Rectal smooth muscle tissue (tissue), 1 donor: ENCODE measurements around the gene MT1X.

Experiments used
- H3K27ac ChIP-seq: one replicate; pipeline ENCODE4 v1.7.0; 2013; ENCODE audit warnings: low read depth, low read length, inconsistent platforms
- H3K27me3 ChIP-seq: one replicate; pipeline ENCODE4 v1.7.0; 2013; ENCODE audit warnings: low read length; ENCODE audit not compliant: control insufficient read depth, insufficient read depth
- H3K36me3 ChIP-seq: one replicate; pipeline ENCODE4 v1.7.0; 2013; ENCODE audit warnings: low read length; ENCODE audit not compliant: control insufficient read depth, insufficient read depth
- H3K4me1 ChIP-seq: one replicate; pipeline ENCODE4 v1.7.0; 2013; ENCODE audit warnings: low read length; ENCODE audit not compliant: control insufficient read depth, insufficient read depth
- H3K4me3 ChIP-seq: one replicate; pipeline ENCODE4 v1.7.0; 2013; ENCODE audit warnings: low read length
- H3K9ac ChIP-seq: one replicate; pipeline ENCODE4 v1.7.0; 2013; ENCODE audit warnings: low read length

The MT1X gene

GRCh38 chr16:56643833-56644232, 38.4 kb upstream of the MT1X start:
- Histone ChIP-seq H3K27me3 (peaks cover 8% of the 10 kb centered on the region), H3K4me3 (peak overlapping the region; percentile 48), H3K36me3 (no peaks in the 10 kb centered on the region), H3K27ac (no peak overlapping the region), H3K9ac (no peak overlapping the region), H3K4me1 (no peaks in the 10 kb centered on the region)

GRCh38 chr16:56645311-56645710, 37.0 kb upstream of the MT1X start:
- H3K27me3 ChIP-seq: no peaks in the 10 kb centered on the region
- no peak overlapping the region for H3K4me3 ChIP-seq
- H3K4me1 ChIP-seq: no peaks in the 10 kb centered on the region
- no peak overlapping the region for H3K27ac ChIP-seq
- H3K9ac ChIP-seq: no peak overlapping the region
- H3K36me3 ChIP-seq: no peaks in the 10 kb centered on the region

GRCh38 chr16:56645838-56646237, 36.4 kb upstream of the MT1X start:
- no peaks in the 10 kb centered on the region for H3K36me3 ChIP-seq
- no peaks in the 10 kb centered on the region for H3K4me1 ChIP-seq
- H3K27me3 ChIP-seq: no peaks in the 10 kb centered on the region
- no peak overlapping the region for H3K27ac ChIP-seq
- no peak overlapping the region for H3K4me3 ChIP-seq
- H3K9ac ChIP-seq: no peak overlapping the region

- Histone ChIP-seq H3K4me3 (no peak overlapping the region), H3K27me3 (no peaks in the 10 kb centered on the region), H3K9ac (no peak overlapping the region), H3K36me3 (no peaks in the 10 kb centered on the region), H3K27ac (no peak overlapping the region), H3K4me1 (no peaks in the 10 kb centered on the region)
These were observed 34.4 kb upstream of the MT1X start for GRCh38 chr16:56647641-56648431.

DNA sequence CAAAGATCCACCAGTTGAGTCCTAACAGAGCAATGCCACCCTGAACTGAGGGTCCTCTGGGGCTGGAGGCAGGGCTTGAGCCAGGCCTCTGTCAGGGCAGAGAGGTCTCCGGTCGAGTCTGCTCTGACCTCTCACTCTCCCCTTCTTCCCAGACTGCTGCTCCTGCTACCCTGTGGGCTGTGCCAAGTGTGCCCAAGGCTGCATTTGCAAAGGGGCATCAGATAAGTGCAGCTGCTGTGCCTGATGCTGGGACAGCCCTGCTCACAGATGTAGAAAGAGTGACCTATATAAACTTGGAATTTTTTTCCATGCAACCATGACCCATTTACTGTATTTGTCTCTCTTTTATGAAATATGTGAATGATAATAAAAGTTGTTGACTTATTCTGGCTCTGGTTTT, 33.0 kb upstream of the MT1X start:
- Histone ChIP-seq H3K27me3 (no peaks in the 10 kb centered on the region), H3K27ac (no peak overlapping the region), H3K36me3 (no peaks in the 10 kb centered on the region)

GRCh38 chr16:56649820-56650219, 32.5 kb upstream of the MT1X start:
- no peak overlapping the region for H3K9ac ChIP-seq
- no peak overlapping the region for H3K27ac ChIP-seq
- H3K4me3 ChIP-seq: no peak overlapping the region
- H3K36me3 ChIP-seq: no peaks in the 10 kb centered on the region
- no peaks in the 10 kb centered on the region for H3K27me3 ChIP-seq
- no peaks in the 10 kb centered on the region for H3K4me1 ChIP-seq

More for the DNA sequence above, 33.0 kb upstream of the MT1X start:
- Histone ChIP-seq H3K4me3 (no peak overlapping the region), H3K4me1 (no peaks in the 10 kb centered on the region), H3K9ac (no peak overlapping the region)

GRCh38 chr16:56651586-56651985, 30.7 kb upstream of the MT1X start, which contains the start of gene MT1B:
TSS of gene MT1B (plus strand) at chr16:56651886. CDS start at chr16:56651954, 68 bp downstream.
- Histone ChIP-seq H3K4me1 (no peaks in the 10 kb centered on the region), H3K9ac (no peak within 1 kb of the TSS), H3K27me3 (peaks cover 3% of the 10 kb centered on the region), H3K27ac (no peak within 1 kb of the TSS), H3K36me3 (no peaks in the 10 kb centered on the region), H3K4me3 (no peak within 1 kb of the TSS)

- Histone ChIP-seq H3K27me3 (peaks cover 3% of the 10 kb centered on the region), H3K9ac (no peak overlapping the region), H3K36me3 (no peaks in the 10 kb centered on the region), H3K4me1 (no peaks in the 10 kb centered on the region), H3K27ac (no peak overlapping the region), H3K4me3 (no peak overlapping the region)
These were observed 29.7 kb upstream of the MT1X start for GRCh38 chr16:56652600-56652999.

- H3K27ac ChIP-seq: no peak overlapping the region
- peaks cover 3% of the 10 kb centered on the region for H3K4me1 ChIP-seq
- H3K4me3 ChIP-seq: no peak overlapping the region
- H3K36me3 ChIP-seq: no peaks in the 10 kb centered on the region
- no peak overlapping the region for H3K9ac ChIP-seq
- peaks cover 3% of the 10 kb centered on the region for H3K27me3 ChIP-seq
These were observed 29.1 kb upstream of the MT1X start for GRCh38 chr16:56653218-56653617.

DNA sequence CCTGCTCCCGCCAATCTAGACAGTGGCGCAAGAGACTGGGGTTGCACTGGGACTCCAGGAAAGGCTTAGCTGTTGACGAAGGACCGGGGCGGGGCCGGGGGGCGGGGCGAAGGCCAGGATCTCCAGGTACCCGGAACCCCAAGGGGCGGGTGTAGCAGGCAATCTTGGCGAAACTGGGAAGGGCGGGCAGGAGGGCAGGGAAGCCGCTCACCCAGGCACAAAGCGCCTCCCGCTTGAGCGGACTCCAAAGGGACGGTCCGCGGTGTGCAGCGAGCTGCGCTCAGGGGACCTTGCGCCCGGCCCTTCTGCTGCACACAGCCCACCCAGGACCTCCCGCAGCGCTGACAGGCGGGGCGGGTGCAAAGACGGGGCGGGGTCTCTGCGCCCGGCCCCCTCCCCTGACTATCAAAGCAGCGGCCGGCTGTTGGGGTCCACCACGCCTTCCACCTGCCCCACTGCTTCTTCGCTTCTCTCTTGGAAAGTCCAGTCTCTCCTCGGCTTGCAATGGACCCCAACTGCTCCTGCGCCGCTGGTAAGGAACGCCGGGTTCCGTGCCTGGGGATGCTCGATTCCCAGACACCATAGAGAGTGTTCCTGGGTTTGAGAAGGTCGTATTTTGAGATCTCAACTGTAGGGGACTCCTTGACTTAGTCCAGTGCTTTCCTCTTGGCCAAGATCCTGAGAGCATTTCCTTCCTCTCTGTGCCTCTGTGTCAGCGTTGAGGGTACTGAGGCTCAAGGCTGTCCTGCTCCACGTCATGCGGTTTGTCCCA, 24.5 kb upstream of the MT1X start, which contains the start of gene MT1F:
MT1F (plus strand) TSS at position 405 of the 772 bp plus-strand sequence; CDS start at position 505, 100 bp downstream.
- Histone ChIP-seq H3K4me3 (peak within 1 kb of the TSS; percentile 60), H3K9ac (peak within 1 kb of the TSS; percentile 33), H3K27ac (no peak within 1 kb of the TSS), H3K27me3 (peaks cover 3% of the 10 kb centered on the region), H3K4me1 (peaks cover 3% of the 10 kb centered on the region), H3K36me3 (no peaks in the 10 kb centered on the region)

GRCh38 chr16:56658327-56658875, 23.9 kb upstream of the MT1X start:
- Histone ChIP-seq H3K27ac (no peak overlapping the region), H3K4me3 (peak overlapping the region; percentile 60), H3K36me3 (no peaks in the 10 kb centered on the region), H3K9ac (peak overlapping the region; percentile 33), H3K4me1 (peaks cover 3% of the 10 kb centered on the region), H3K27me3 (peaks cover 7% of the 10 kb centered on the region)
